Thyroid gland (tissue), 4 donors: ENCODE measurements around the gene SLC24A4.

Experiments
- CTCF ChIP-seq, 6 experiments: fragments of 200-600 bp in 3 of 6; fragments of 450-650 bp in 3 of 6; sonication (generic) in 3 of 6; IDR thresholded peaks; one replicate each; pipeline ENCODE4 v1.5.1; 2016 to 2019; ENCODE audit warnings: antibody characterized with exemption in 6 of 6, mild to moderate bottlenecking in 2 of 6, inconsistent platforms in 1 of 6, moderate library complexity in 1 of 6
- POLR2A ChIP-seq, 2 donors: fragments of 450-650 bp; IDR thresholded peaks; one replicate each; pipeline ENCODE4 v1.6.1; 2017; ENCODE audit warnings: antibody characterized with exemption in 2 of 2, mild to moderate bottlenecking in 2 of 2, moderate library complexity in 1 of 2

- TF ChIP-seq CTCF (IDR thresholded peaks at IDR 0.05): no peak
- TF ChIP-seq POLR2A (IDR thresholded peaks at IDR 0.05): no peak
These were observed 112.2 kb downstream of the SLC24A4 start for GRCh38 chr14:92435154-92435553.
